Measurements from ENCODE around the gene TBX3. TPM values are rescaled to one million over a fixed set of nuclear protein-coding genes. Genes with fewer than 3 reads are reported as not detected.

Gene TBX3
- total RNA-seq, 2 experiments from 2014 or later, result not detected

DNA sequence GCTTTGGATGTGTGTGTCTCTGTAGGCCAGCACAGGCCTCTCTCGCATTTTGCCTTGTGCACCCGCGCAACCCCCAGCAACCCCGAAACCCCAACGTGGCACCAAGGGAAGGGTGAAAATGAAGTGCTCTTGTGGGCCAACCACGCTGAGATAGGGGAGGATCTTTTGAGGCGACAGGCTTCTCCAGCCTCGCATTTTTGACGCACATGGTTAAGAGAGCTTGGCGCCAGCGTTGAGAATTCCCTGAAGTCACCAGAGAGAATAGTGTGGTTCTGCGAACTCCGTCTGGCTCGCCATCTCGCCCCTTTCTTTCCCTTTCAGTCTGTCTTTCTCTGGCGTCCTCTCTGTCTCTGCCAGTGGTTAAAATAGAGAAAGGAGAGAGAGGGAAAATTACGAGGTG lies 1.9 kb upstream of the TBX3 start:
- POLR2A ChIA-PET, result no interaction called here
- H3K36me3 Mint-ChIP-seq (ENCODE audit: low read depth), result peaks cover 7% of the 10 kb centered on the region
- no peak overlapping the region for H3K4me3 Mint-ChIP-seq
- H3K9me3 Mint-ChIP-seq (ENCODE audit: insufficient read depth), result peaks cover 11% of the 10 kb centered on the region
- CTCF ChIA-PET, result no interaction called here
- H3K27ac Mint-ChIP-seq, result no peak overlapping the region
- no peak for DNase-seq
- peaks cover 90% of the 10 kb centered on the region for H3K27me3 Mint-ChIP-seq (ENCODE audit: low read depth)
- peaks cover 14% of the 10 kb centered on the region for H3K4me1 Mint-ChIP-seq (ENCODE audit: low read depth)
- no peak for ATAC-seq

- ATAC-seq (no peak), DNase-seq (no peak)
- POLR2A ChIA-PET, result no interaction called here
- H3K9me3 Mint-ChIP-seq (ENCODE audit: insufficient read depth), result peaks cover 11% of the 10 kb centered on the region
- H3K4me1 Mint-ChIP-seq (ENCODE audit: low read depth), result peaks cover 14% of the 10 kb centered on the region
- peak overlapping the region; percentile 69 for H3K27ac Mint-ChIP-seq
- H3K36me3 Mint-ChIP-seq (ENCODE audit: low read depth), result peaks cover 7% of the 10 kb centered on the region
- peaks cover 90% of the 10 kb centered on the region for H3K27me3 Mint-ChIP-seq (ENCODE audit: low read depth)
- H3K4me3 Mint-ChIP-seq, result peak overlapping the region; percentile 23
- CTCF ChIA-PET, result no interaction called here
Observed at GRCh38 chr12:114685320-114685781, 1.4 kb upstream of the TBX3 start.

DNA sequence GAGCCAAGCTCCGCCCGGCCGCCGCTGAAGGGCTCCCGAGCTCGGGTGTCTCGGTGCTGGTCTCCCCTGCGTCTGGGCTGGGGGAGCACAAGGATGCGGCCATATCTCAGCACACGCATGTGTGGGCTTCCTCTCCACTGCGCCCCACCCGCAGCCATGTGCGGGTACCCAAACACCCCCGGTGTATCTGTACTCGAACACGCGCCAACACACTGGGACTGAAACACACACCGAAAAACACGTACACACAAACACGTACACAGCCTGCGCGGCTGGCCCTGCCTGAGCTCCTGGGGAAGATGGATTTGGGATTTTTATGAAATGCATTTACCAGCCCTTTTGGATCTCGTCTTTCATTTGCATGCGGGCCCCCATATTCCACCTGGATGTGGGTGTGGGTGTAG lies 897 bp upstream of the TBX3 start:
- ChIA-PET POLR2A (no interaction called here), CTCF (no interaction called here)
- Mint-ChIP-seq H3K36me3 (ENCODE audit: low read depth) (peaks cover 7% of the 10 kb centered on the region), H3K9me3 (ENCODE audit: insufficient read depth) (peaks cover 11% of the 10 kb centered on the region), H3K27me3 (ENCODE audit: low read depth) (peaks cover 89% of the 10 kb centered on the region), H3K4me3 (peak overlapping the region; percentile 23), H3K4me1 (ENCODE audit: low read depth) (peaks cover 14% of the 10 kb centered on the region), H3K27ac (peak overlapping the region; percentile 69)
- DNase-seq, result no peak
- no peak for ATAC-seq

DNA sequence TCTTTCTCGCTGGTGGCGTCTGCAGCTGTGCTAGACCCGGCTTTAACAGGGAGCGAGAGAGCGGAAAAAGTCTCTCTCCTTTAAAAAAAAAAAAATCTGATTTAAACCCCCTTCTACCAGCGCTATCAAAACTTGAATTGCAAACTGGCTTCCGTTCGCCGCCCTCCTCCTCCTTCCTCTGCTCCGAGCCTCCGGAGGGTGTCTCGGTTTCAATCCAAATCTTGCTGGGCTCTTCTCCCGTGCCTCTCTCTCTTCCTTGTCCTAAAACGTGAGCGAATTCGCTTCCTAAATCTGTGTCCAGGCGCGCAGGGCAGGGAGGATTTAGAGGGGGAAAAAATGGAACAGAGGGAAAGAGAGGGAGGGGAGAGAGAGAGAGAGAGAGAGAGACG lies 272 bp downstream of the TBX3 start:
- peaks cover 11% of the 10 kb centered on the region for H3K9me3 Mint-ChIP-seq (ENCODE audit: insufficient read depth)
- ChIA-PET CTCF (no interaction called here), POLR2A (no interaction called here)
- ATAC-seq (no peak), DNase-seq (no peak)
- peaks cover 14% of the 10 kb centered on the region for H3K4me1 Mint-ChIP-seq (ENCODE audit: low read depth)
- H3K27ac Mint-ChIP-seq, result peak overlapping the region; percentile 26
- peak overlapping the region; percentile 65 for H3K4me3 Mint-ChIP-seq
- peaks cover 84% of the 10 kb centered on the region for H3K27me3 Mint-ChIP-seq (ENCODE audit: low read depth)
- H3K36me3 Mint-ChIP-seq (ENCODE audit: low read depth), result peaks cover 7% of the 10 kb centered on the region

DNA sequence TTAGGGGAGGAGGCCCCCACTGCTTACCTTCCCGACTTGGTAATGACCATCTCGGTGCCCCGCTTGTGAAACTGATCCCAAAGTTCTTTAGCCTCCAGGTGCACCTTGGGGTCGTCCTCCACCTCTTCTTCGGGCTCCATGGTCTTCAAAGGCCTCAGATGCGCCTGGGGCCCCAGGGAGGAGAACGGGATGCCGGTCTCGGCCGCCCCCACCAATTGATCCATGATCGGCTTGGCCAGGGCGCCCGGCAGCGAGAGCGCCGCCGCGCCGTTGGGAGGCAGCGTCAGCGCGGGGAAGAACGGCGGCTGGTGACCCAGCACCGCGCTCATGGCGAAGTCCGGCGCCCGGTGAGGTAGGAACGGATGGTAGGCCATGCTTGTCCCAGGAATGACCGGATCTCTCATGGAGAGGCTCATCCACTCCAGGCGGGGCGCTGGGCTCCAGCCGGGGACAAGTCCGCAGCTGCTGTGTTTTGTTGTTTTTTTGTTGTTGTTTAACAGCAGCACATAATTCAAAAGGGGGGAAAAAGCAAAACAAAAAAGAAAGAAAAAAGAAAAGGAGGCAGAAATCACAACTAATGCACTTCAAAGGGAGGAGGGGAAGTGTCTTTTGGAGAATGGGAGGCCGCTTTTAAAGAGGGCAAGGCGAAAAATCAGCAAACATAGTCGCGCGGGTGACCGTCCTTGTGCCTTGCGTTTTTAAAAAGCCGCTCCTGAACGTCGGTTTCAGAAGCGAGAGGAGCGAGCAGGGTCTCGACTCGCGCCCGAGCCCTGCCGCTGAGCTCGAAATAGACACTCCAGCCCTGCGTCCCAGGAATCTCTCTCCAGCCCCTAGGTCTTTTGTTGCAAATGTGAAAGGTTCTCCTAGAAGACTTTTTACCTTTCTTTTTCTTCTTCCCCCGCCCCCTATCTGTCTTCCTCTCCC lies 928 bp downstream of the TBX3 start:
- peaks cover 11% of the 10 kb centered on the region for H3K9me3 Mint-ChIP-seq (ENCODE audit: insufficient read depth)
- peaks cover 14% of the 10 kb centered on the region for H3K4me1 Mint-ChIP-seq (ENCODE audit: low read depth)
- no peak for DNase-seq
- POLR2A ChIA-PET, result no interaction called here
- CTCF ChIA-PET, result no interaction called here
- H3K36me3 Mint-ChIP-seq (ENCODE audit: low read depth), result peaks cover 7% of the 10 kb centered on the region
- H3K4me3 Mint-ChIP-seq, result peak overlapping the region; percentile 65
- no peak overlapping the region for H3K27ac Mint-ChIP-seq
- H3K27me3 Mint-ChIP-seq (ENCODE audit: low read depth), result peaks cover 80% of the 10 kb centered on the region
- ATAC-seq, result no peak

- ChIA-PET CTCF (no interaction called here), POLR2A (no interaction called here)
- Mint-ChIP-seq H3K27me3 (ENCODE audit: low read depth) (peaks cover 75% of the 10 kb centered on the region), H3K9me3 (ENCODE audit: insufficient read depth) (peaks cover 11% of the 10 kb centered on the region), H3K36me3 (ENCODE audit: low read depth) (peaks cover 7% of the 10 kb centered on the region), H3K4me1 (ENCODE audit: low read depth) (peaks cover 14% of the 10 kb centered on the region), H3K27ac (no peak overlapping the region), H3K4me3 (no peak overlapping the region)
- ATAC-seq, result no peak
- no peak for DNase-seq
Observed at GRCh38 chr12:114682106-114682784, 1.7 kb downstream of the TBX3 start.

DNA sequence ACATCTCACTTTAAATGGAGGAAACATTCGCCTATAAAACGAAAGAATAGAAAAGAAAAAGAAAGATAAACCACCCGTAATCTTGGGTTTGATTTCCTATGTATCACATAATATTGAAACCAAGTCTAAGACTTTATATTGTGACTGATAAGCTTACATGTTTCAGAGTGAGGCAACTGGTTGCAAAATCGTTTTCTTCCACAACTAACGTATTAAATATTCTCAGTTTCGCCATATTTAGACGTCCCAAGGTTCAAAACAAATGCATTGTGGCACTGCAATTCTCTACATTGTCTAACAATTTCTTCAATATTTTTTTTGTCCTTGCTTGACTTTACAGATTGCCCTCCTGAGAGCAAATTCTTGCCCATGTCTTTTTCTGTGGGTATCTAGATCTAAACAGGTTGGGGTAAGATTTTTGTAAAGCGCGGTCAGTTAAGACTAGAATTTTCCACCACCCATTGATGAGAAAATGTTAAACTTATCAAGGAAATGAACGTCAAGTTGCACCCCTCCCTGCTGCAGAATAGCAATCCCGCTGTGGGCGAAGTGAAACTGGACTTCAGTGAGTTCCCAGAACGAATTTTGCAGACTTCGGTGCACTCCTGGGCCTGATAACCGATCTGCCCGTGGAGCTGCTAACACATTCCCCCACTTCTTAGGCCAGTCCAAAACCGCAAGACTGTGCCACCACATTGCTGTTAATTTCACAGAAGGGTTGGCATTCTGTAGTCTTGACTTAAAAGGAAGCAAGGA lies 2.7 kb downstream of the TBX3 start:
- ChIA-PET POLR2A (no interaction called here), CTCF (no interaction called here)
- H3K27me3 Mint-ChIP-seq (ENCODE audit: low read depth), result peaks cover 66% of the 10 kb centered on the region
- peaks cover 11% of the 10 kb centered on the region for H3K9me3 Mint-ChIP-seq (ENCODE audit: insufficient read depth)
- ATAC-seq, result no peak
- H3K27ac Mint-ChIP-seq, result no peak overlapping the region
- peaks cover 7% of the 10 kb centered on the region for H3K36me3 Mint-ChIP-seq (ENCODE audit: low read depth)
- peaks cover 14% of the 10 kb centered on the region for H3K4me1 Mint-ChIP-seq (ENCODE audit: low read depth)
- H3K4me3 Mint-ChIP-seq, result no peak overlapping the region
- DNase-seq, result no peak

DNA sequence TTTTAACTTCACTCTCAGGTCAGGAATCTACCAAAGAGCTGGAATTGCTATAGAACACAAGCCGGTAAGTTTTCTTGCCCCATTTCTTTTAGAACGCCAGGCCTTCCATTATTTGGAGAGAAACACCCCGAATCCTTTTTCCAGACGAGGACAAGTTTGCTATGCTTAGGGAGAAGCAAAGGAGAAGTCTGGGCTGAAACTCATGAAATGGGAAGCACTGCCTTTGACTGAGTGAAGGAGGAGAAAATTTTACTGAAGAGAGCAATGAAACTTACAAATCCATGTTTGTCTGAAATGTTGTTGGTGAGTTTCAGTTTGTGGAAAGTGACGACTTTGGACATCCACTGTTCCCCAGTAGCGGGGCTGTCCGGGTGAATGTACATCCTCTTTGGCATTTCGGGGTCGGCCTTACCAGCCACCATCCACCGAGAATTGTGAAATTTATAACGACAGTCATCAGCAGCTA lies 3.3 kb downstream of the TBX3 start:
- CTCF ChIA-PET, result no interaction called here
- no peak for ATAC-seq
- Mint-ChIP-seq H3K27me3 (ENCODE audit: low read depth) (peaks cover 61% of the 10 kb centered on the region), H3K4me3 (no peak overlapping the region), H3K9me3 (ENCODE audit: insufficient read depth) (peaks cover 9% of the 10 kb centered on the region), H3K27ac (no peak overlapping the region), H3K4me1 (ENCODE audit: low read depth) (peaks cover 14% of the 10 kb centered on the region), H3K36me3 (ENCODE audit: low read depth) (peaks cover 7% of the 10 kb centered on the region)
- POLR2A ChIA-PET, result no interaction called here
- DNase-seq, result no peak

DNA sequence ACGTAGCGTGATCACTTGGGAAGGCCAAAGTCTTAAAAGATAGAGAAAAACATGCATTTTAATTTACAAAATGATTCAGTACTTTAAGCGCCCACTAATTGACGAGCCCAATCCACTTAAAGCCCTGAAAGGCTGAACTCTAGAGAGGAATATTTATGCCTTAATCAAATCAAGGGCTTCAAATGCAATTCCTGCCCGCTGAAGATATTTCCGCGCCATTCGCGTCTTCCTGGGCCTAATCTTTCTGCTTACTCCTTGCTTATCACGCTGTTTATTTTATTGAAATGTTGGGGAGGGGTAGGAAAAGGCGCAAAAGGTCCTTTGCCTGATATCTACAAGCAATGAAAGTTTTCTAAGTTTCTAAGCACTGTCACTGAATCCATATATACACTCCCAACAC lies 4.0 kb downstream of the TBX3 start:
- no peak for ATAC-seq
- Mint-ChIP-seq H3K27me3 (ENCODE audit: low read depth) (peaks cover 58% of the 10 kb centered on the region), H3K4me1 (ENCODE audit: low read depth) (peaks cover 14% of the 10 kb centered on the region), H3K9me3 (ENCODE audit: insufficient read depth) (peaks cover 2% of the 10 kb centered on the region), H3K36me3 (ENCODE audit: low read depth) (peaks cover 3% of the 10 kb centered on the region), H3K27ac (no peak overlapping the region), H3K4me3 (no peak overlapping the region)
- DNase-seq, result no peak
- ChIA-PET CTCF (no interaction called here), POLR2A (no interaction called here)

- Mint-ChIP-seq H3K9me3 (ENCODE audit: insufficient read depth) (no peaks in the 10 kb centered on the region), H3K36me3 (ENCODE audit: low read depth) (peaks cover 3% of the 10 kb centered on the region), H3K4me1 (ENCODE audit: low read depth) (peaks cover 14% of the 10 kb centered on the region), H3K27me3 (ENCODE audit: low read depth) (peaks cover 56% of the 10 kb centered on the region), H3K4me3 (no peak overlapping the region), H3K27ac (no peak overlapping the region)
- POLR2A ChIA-PET, result no interaction called here
- ATAC-seq, result no peak
- DNase-seq, result no peak
- CTCF ChIA-PET, result no interaction called here
Observed at GRCh38 chr12:114679452-114679875, 4.5 kb downstream of the TBX3 start.

- DNase-seq (no peak), ATAC-seq (no peak)
- ChIA-PET CTCF (no interaction called here), POLR2A (no interaction called here)
- no peaks in the 10 kb centered on the region for H3K36me3 Mint-ChIP-seq (ENCODE audit: low read depth)
- H3K4me1 Mint-ChIP-seq (ENCODE audit: low read depth), result peaks cover 7% of the 10 kb centered on the region
- H3K27ac Mint-ChIP-seq, result no peak overlapping the region
- no peaks in the 10 kb centered on the region for H3K9me3 Mint-ChIP-seq (ENCODE audit: insufficient read depth)
- H3K27me3 Mint-ChIP-seq (ENCODE audit: low read depth), result peaks cover 49% of the 10 kb centered on the region
- no peak overlapping the region for H3K4me3 Mint-ChIP-seq
Observed at GRCh38 chr12:114678718-114679117, 5.3 kb downstream of the TBX3 start.

GRCh38 chr12:114678028-114678427 lies 5.9 kb downstream of the TBX3 start:
- Mint-ChIP-seq H3K4me3 (no peak overlapping the region), H3K27me3 (ENCODE audit: low read depth) (peaks cover 46% of the 10 kb centered on the region), H3K9me3 (ENCODE audit: insufficient read depth) (no peaks in the 10 kb centered on the region), H3K36me3 (ENCODE audit: low read depth) (no peaks in the 10 kb centered on the region), H3K4me1 (ENCODE audit: low read depth) (peaks cover under 1% of the 10 kb centered on the region), H3K27ac (no peak overlapping the region)
- no peak for DNase-seq
- POLR2A ChIA-PET, result no interaction called here
- CTCF ChIA-PET, result no interaction called here
- ATAC-seq, result no peak

All from activated CD8-positive, alpha-beta T cell treated with anti-CD3 and anti-CD28 coated beads, Interleukin-2, amount 10 ng/mL, durations not matched to agents 7 days and 5 days (primary cell).